Left hindlimb (tissue), 1 donor: ENCODE data around the gene NT5DC3.

ENCODE experiments used
- DNase-seq: peaks from one replicate; pipeline ENCODE4 v3.0.0-alpha.2; 2018

The NT5DC3 gene

DNA sequence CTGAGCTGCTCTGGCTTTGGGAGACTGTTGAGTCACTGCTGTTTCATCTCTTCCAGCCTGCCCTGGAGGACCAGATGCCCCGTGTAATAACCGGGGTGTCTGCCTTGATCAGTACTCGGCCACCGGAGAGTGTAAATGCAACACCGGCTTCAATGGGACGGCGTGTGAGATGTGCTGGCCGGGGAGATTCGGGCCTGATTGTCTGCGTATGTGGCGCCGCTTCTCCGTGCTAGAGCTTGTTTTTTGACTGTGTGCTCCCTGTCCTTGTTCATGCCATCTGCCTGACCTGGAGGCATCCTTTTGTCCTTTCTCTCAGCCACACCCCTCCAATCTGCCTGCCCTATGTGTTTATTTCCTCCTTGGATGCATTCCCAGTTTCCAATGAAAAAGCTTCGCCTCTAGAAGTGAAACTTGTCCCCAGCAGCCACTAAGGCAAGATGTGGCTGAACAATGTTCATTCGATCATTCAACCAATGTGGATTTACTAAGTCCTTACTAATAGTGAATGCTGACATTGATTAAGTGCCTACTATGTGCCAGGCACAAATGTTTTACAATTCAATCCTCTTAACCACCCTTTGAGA lies 98.6 kb downstream of the NT5DC3 start:
- DNase-seq, result no peak

DNA sequence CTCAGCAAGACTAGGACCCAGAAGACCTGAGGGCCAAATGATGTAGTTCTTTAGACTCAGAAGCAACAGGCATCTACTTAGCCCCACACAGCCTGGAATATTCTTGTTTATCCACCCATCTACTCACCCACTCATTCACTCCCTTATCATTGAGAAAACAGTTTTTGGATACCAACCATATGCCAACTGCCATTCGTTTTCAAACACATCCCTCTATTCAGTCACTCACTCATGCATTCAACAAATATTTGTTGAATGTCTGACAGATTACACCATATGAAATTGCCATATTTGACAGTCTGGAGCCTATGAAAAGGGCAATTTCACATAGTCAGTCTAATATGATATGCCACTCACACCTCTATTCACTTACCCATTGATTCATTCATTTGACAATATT lies 103.2 kb downstream of the NT5DC3 start:
- DNase-seq, result no peak

DNA sequence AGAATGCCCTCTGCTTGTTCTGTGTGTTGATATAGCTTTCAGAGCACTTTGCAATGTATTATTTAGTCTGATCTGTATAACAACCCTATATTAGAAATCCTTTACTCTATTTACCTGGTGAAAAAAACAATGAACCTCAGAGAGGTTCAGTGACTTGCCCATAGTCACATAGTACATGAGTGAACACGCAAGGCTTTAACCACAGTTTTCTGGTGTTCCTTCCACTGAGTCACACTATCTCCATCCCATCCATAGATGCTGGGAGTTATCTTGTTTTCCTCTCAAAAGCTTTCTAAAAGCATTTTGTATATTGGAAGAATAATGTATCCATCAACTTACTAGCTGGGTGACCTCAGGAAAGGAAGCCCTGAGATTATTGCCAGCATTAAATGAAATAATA lies 104.5 kb downstream of the NT5DC3 start:
- DNase-seq, result no peak

DNA sequence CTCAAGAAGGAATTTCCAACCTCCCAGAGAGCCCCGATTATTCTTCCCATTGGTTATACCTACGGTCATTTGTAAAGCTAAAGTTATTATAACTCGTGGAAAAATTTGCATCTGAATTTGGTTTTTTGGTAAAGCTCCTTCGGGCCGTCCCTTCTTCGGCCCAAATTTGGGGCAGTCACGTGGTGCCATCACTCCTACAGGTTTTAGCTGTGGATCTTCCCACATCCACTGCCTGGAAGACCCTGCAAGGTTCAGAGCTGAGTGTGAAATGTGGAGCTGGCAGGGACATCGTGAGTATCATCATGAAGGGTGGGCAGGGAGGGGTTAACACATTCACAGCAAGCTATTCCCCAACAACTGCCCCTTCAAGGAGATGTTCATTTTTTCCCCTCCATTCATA lies 105.7 kb downstream of the NT5DC3 start:
- DNase-seq, result no peak

DNA sequence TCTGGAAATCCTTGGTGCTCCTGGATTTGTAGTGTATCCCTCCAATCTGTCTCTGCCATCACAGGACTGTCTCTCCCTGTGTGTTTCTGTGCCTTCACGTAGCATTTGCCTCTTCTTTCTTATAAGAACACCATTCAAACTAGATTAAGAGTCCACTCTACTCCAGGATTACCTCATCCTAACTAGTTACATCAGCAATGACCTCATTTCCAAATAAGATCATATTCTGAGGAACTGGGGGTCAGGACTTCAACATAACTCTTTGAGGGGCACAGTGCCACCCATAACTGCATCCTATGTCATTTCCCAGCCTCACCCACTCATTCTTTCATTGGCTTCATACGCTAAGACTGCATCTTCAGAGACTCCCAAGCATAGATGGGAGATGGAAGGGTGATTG lies 106.2 kb downstream of the NT5DC3 start:
- no peak for DNase-seq

DNA sequence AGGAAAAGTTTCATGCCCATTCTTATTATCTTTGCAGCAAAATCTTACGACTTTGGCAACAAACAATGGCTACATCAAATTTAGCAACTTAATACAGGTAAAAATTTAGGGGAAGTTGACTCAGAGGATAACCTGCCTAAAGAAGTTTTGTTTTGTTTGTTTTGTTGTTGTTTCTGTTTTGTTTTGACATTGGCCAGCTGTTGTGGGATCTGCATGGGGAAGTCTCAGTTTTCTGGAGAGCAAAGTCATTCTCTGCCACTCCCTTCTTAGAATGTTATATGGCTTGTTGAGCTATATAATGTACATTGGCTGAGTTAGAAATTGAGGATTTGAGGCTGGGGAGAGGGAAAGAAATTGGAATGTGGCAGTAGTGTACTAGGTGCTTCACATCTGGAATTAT lies 109.5 kb downstream of the NT5DC3 start:
- no peak for DNase-seq

DNA sequence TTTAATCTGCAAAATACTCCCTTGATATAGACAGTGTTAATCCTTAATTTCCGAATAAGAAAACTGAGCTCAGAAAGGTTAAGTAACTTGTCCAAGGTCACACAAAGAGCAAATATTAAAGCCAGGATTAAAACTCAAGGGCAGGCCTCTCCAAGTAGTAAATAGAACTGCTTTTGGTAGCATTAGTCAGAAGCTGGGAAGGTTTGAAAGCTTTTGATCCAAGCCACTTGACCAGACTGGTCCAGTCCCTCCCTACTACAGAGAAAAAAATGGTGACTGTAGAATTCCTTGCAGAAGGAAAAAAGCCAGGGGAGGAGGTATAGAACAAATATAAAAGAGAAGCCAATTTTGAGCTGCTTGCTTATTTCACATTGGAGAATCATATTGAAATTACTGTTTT lies 111.5 kb downstream of the NT5DC3 start:
- DNase-seq, result no peak

DNA sequence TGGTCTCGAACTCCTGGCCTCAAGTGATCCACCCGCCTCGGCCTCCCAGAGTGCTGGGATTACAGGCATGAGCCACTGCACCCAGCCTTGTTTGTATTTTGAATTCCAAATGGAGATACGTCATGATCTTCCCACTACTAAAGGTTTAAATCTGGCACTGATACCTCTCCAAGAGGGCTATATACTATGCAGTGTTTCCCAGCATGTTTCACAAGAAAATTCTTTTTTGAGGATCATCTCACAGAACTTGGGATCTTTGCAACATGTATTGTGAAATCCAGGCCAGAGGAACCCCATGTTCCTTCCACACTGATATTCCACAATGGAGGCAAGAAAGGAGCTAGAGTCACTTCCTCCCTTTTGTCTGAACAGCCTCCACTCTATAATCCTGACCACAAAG lies 112.7 kb downstream of the NT5DC3 start:
- no peak for DNase-seq

DNA sequence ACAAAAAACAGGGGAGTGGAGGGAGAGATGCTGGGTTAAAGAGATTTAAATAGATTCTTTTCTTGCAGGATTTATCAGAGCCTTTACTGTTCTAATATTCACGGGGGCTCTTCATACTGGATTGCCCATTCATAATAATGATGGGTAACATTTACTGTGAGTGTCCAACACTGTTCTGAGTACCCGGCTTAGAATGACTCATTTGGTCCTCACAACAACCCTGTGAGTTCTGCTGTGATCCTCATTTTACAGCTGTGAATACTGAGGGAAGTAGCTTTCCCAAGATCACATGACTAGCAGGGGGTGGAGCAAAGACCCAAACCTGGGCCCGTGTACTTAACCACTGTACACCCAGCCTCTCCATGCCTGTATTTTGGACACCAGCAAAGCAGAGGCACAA lies 113.4 kb downstream of the NT5DC3 start:
- DNase-seq, result no peak

DNA sequence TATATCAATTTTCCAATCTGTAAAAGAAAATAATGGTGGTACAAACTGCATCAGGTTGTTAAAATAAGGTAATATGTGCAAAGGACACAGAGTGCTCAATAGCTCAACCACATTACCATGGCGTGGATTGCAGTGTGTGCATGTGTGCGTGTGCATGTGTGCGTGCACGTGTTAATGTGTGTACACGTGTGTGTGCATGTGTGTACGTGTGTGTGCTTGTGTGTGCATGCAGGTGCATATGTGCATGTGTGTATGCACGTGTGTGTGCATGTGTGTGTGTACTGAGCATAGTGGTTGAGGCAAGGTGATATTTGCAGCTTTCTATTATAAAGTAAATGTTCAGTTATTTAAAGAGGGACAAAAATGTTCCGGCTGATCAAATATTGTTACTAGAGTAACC lies 115.6 kb downstream of the NT5DC3 start:
- no peak for DNase-seq
